COLO668 (cell line): ENCODE results near the gene CACNA2D2.
A peak's percentile ranks its signal among the peaks of the same experiment; 100 is the strongest.
"Not testable (repeated sequence)": the region's sequence is repeated elsewhere in the genome, so short reads cannot be mapped to it uniquely, and the experiment has no call there.

Experiments
- DNase-seq: peaks from one replicate; lab custom pipeline; 2025; ENCODE audit not compliant: unreplicated experiment; lab: John Stamatoyannopoulos, UW

Gene CACNA2D2

GRCh38 chr3:50530001-50530970 is 26.9 kb upstream of the CACNA2D2 start:
- DNase-seq, result peak; percentile 4

GRCh38 chr3:50525987-50526386 is 22.6 kb upstream of the CACNA2D2 start:
- DNase-seq, result no peak

GRCh38 chr3:50525191-50525910 is 21.9 kb upstream of the CACNA2D2 start:
- no peak for DNase-seq

DNA sequence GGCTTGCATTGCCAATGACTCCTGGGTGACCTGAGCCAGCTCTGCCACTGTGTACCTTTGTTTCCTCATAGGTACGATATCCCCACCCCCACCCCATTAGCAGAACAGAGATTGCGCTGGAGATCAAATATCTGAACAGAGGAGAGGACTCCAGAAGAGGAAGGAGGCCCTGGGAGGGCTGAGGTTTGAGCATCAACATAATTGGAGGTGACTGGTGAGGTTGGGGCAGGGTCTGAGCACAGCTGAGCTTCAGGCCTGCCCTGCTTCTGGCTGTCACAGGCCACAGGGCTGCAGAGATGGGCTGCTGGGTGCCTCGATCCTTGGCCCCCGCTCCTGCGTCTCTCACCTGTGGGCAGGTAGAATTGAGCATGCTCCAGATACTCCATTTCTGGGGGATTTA is 21.3 kb upstream of the CACNA2D2 start:
- DNase-seq, result no peak

GRCh38 chr3:50523279-50523811 is 19.9 kb upstream of the CACNA2D2 start:
- DNase-seq, result no peak

DNA sequence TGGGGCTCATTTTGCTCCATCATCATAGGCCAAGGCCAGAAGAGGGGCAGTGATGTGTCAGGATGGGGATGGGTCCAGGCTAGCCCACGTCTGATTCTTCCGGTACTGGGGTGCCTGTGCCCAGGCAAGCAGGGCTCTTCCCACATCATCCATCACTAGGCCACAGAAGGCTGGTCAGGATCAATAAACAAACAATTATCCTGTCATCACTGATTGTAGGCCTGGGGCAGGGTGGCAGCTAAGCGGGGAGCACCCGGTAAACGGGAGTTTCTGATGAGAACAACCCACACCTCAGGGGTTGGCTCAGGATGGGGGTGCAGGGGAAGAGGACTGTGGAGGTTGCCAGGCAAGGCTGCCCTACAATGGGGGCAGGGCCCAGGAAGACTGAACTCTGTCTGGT is 18.1 kb upstream of the CACNA2D2 start:
- no peak for DNase-seq

DNA sequence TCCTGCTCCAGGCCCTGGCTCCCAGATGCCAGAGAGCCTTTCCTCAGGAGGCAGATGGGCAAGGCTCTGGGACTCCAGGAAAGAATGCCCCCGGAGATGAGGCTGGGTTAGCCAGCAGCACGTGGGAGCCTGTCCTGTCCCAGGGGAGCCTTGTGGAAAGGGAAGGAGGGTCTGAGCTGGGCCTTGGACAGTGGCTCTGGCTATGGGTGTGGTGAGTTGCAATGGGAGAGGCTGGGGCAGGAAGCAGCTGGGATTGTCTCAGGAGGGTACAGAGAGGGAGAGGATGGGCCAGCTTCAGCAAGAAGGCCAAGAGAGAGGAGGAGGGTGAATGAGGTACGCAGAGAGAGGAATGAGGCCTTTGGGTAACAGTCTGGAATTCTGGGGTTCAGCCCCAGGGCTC is 17.4 kb upstream of the CACNA2D2 start:
- no peak for DNase-seq

DNA sequence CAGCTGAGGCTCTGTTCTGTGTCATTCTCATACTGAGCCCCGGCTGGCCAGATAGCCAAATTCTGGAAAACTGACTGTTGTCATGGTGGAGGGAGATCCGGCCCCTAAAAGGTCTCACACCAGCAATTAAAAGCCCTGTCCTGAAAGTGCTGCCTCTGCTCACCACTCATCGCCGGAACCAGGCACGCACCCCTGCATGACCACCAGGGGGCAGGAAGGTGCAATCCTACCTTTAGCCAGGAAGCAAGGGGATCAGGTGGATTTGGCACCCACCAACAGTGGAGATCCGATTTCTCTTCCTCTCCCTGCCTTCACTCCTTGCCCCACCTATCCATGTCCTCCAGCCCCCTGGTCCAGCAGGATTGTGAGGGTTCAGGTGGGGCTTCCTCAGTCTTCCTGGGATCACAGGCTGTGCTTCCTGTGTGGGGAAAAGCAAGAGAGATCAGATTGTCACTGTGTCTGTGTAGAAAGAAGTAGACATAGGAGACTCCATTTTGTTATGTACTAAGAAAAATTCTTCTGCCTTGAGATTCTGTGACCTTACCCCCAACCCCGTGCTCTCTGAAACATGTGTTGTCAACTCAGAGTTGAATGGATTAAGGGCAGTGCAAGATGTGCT is 16.1 kb upstream of the CACNA2D2 start:
- peak; percentile 55 for DNase-seq

DNA sequence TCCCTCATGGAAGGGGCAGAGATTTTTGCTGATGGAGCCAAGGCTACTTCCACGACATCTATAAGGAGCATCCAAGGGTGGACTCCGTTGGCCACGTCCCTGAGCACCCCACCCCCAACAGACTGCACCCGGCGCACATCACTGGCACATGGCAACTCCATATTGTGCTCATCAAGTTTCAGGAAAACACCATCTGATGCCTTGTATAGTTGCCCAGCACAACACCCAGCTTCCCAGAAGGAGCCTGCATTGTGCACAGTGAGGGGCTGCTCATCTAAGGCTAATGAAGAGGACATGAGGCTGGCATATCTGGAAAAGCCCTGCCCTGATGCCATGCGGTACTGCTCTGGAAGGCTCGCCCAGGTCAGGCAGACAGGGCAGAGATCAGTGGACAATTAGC is 15.0 kb upstream of the CACNA2D2 start:
- DNase-seq, result no peak

GRCh38 chr3:50517721-50518206 is 14.3 kb upstream of the CACNA2D2 start:
- DNase-seq, result no peak

DNA sequence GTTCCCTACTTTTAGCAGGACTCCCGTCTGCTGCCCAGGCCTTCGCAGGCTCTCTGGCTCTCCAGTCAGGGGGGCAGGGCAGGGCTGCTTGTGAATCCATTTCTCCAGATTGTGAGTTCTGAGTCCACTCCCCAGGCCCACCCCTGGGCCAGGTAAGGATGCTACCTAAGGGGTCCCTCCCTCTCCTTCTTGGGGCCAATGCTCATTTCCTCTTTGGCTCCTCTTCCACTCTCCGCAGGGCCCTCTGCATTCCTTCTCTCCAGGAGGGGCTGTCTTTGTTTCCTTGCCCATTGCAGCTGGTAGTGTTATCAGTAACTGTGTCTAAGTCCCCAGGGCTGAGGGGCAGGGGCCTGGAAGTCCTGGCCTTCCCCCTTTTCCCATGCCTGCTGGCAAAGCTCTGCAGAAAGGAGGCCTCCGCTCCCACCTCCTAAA is 13.0 kb upstream of the CACNA2D2 start:
- DNase-seq, result no peak

GRCh38 chr3:50515565-50516439 is 12.4 kb upstream of the CACNA2D2 start:
- DNase-seq, result peak; percentile 9

DNA sequence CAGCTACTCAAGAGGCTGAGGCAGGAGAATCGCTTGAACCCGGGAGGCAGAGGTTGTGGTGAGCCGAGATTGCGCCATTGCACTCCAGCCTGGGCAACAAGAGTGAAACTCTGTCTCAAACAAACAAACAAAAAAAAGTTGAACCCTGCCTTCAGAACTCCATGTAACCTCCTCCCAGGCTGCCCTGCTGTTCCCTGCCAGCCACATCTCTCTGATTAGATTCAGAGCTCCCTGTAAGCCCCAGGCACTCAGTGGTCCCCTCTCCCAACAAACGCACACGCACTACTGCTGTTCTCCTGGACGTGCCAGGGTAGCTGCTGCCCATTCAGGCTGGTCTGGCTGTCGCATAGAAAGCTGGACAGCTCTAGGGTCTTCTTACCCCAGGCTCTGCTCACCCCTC is 9.5 kb upstream of the CACNA2D2 start:
- not testable (repeated sequence) for DNase-seq

DNA sequence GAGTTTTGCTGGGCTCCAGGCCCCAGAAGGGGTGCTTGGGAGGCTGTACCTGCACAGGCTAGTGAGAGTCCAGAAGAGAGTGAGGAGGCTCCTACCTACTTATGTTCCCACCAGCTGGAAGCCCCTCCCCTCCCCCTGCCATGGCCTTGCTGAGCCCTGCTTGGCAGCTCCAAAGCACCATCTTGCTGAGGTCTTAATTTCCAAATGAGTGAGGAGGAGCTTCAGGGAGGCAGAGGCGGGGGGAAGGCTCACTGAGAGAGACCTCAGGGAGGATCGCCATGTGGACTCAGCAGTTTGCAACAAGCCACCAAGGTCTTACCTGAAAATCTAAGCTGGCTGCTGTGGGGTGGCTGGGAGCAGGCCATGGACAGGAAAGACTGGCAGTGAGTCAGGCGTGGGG is 8.7 kb upstream of the CACNA2D2 start:
- no peak for DNase-seq

- no peak for DNase-seq
Measured at GRCh38 chr3:50510325-50510724, 6.9 kb upstream of the CACNA2D2 start.

GRCh38 chr3:50509715-50510114 is 6.3 kb upstream of the CACNA2D2 start:
- DNase-seq, result no peak

DNA sequence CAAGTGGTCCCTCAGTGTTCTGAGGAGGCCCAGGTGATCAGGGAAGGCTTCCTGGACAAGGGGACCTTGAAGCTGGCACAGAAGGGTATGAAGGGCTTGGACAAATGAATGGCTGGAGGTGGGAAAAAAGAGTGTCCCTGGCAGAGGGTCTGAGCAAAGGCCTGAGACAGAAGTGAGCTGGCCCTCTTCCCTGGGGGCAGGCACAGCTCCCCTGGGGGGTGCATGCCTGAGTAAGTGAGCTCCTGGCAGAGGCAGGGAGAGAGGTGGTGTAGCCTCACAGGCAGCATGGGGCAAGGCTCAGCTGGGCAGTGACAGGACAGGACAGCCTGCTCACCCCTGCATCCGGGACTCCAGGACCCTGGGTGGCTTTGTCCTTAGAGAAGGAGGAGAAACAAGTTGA is 5.4 kb upstream of the CACNA2D2 start:
- DNase-seq, result no peak

DNA sequence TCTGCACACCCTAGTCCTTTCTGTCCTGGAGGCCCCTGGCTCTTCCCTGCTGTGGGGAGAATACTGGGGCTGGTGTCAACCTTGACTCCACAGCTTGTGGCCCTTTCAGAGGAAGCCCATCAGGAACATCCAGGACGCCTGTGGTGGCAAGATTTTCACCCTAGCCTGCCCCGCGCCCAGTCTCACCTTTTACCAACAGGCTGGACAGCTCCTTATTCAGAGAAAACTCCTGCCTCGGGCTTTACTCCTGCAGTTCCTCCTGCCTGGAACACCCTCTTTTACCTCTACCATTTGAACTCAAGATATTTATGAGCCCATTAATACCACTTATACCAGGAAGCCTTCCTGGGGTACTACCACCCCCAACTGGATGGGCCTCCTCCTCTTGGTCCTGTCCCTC is 2.7 kb upstream of the CACNA2D2 start:
- DNase-seq, result no peak

GRCh38 chr3:50504681-50505080 is 1.2 kb upstream of the CACNA2D2 start:
- no peak for DNase-seq
